Left ventricle myocardium superior (tissue), 1 donor: ENCODE results near the gene DAAM2. TPM values are rescaled to one million over a fixed set of nuclear protein-coding genes. Genes with fewer than 3 reads are reported as not detected.

Experiments used
- ATAC-seq: fragments of 200-7000 bp; cut with Tn5 transposase; one replicate; pipeline ENCODE4 v1.9.1; 2020; ENCODE audit warnings: mild to moderate bottlenecking, moderate library complexity
- DNase-seq: peaks from one replicate; pipeline ENCODE4 v3.0.0-alpha.2; 2020
- intact Hi-C: fragments of 100-400 bp; cut with micrococcal nuclease; formaldehyde crosslinking; loops from one replicate; pipeline ENCODE4 v1.11.0; 2022
- total RNA-seq: library from RNA; stranded (reverse); fragmentation: NEBNext Ultra II Directional; extraction: Animal tissue kit (Norgen Biotek cat#: 25700); gene quantifications from one replicate; pipeline ENCODE4 v1.2.1, GENCODE V29; 2021
- donor health status: DM: no; HTN: yes; CAD: no; lungs with severe emphysema.

DAAM2 gene
- total RNA-seq, 1 donor from 2014 or later = 16.1 TPM

- DNase-seq = no peak
- intact Hi-C loops = no loop called here
- no peak for ATAC-seq
Measured at GRCh38 chr6:39935241-39935640, 143.1 kb downstream of the DAAM2 start.

- intact Hi-C loops = no loop called here
- ATAC-seq (no peak), DNase-seq (no peak)
Measured at GRCh38 chr6:39936857-39937256, 144.7 kb downstream of the DAAM2 start.

DNA sequence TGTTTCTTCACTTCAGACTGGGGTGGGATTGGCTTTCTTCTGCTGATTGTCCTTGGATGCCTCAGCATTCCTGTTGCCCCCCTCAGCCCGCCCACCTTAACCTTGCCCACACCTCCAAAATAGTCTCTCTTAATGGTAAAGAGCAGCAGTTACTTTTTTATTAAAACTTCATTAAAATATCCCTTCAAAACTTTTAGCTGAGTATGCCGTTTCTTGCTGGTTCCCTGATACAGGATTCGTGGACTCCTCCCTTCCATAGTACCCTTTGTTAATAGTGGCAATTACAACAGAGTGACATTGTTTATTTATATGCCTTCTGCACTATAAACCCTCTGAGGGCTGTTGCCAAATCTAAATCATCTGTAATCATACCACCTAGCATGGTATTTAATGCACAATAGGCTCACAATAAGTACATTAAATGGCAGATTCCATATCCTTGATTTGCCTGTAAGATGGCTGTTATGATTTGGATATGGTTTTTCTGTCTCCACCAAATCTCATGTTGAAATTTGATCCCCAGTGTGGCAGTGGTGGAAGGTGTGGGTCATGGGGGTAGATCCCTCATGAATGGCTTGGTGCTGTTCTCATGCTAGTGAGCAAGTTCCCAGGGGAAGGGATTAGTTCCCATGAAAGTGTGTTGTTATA lies 145.6 kb downstream of the DAAM2 start:
- DNase-seq = no peak
- no peak for ATAC-seq
- intact Hi-C loops = no loop called here

- ATAC-seq = peak; percentile 20
- intact Hi-C loops = no loop called here
- DNase-seq = no peak
Measured at GRCh38 chr6:39938773-39939654, 146.8 kb downstream of the DAAM2 start.

DNA sequence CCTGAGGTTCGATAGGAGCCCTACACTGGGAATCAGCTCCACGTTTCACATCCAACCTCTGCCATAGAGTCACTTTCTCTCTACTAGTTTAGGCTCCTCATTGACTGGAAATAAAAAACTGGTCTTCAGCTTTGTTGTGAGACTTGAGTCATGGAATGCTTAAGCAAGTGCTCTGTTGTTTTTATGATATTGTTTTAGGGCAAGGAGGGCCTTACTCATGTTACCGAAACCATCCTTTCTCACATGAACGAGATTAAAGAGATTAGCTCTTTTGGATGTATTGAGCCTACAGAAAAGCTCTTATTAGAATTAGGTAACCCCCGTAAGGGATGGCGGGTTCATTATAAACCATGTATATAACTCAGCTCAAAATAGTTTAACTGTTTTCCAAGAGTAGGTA lies 149.0 kb downstream of the DAAM2 start:
- intact Hi-C loops = no loop called here
- ATAC-seq (no peak), DNase-seq (no peak)

- intact Hi-C loops = no loop called here
- DNase-seq (no peak), ATAC-seq (no peak)
Measured at GRCh38 chr6:39941820-39942219, 149.6 kb downstream of the DAAM2 start.

- intact Hi-C loops = no loop called here
- DNase-seq (no peak), ATAC-seq (peak; percentile 61)
Measured at GRCh38 chr6:39942903-39943580, 150.9 kb downstream of the DAAM2 start.

DNA sequence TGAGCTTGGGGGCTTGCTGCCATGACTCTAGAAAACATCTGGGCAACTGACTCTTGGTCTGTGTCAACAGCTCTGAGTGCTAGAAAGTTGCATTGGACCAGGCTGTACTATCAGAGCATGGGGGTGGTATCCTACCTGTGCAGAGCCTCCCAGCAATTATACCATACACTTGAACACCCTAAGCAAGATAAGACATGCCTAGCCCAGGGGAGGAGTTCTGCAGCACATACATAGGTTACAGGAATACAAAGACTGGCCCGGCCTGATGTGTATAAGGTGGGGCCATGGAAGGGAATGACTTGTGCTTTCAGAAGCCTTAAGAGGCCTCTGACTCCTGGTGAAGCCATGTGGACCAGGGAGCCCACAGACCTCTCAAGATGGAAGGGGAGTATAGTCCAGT lies 153.4 kb downstream of the DAAM2 start:
- ATAC-seq (peak; percentile 48), DNase-seq (no peak)
- intact Hi-C loops = no loop called here

GRCh38 chr6:39947611-39948068 lies 155.5 kb downstream of the DAAM2 start:
- ATAC-seq (no peak), DNase-seq (no peak)
- intact Hi-C loops = no loop called here

GRCh38 chr6:39948199-39948791 lies 156.1 kb downstream of the DAAM2 start:
- DNase-seq (no peak), ATAC-seq (no peak)
- intact Hi-C loops = no loop called here

GRCh38 chr6:39950125-39950720 lies 158.0 kb downstream of the DAAM2 start:
- ATAC-seq = no peak
- intact Hi-C loops = no loop called here
- no peak for DNase-seq

DNA sequence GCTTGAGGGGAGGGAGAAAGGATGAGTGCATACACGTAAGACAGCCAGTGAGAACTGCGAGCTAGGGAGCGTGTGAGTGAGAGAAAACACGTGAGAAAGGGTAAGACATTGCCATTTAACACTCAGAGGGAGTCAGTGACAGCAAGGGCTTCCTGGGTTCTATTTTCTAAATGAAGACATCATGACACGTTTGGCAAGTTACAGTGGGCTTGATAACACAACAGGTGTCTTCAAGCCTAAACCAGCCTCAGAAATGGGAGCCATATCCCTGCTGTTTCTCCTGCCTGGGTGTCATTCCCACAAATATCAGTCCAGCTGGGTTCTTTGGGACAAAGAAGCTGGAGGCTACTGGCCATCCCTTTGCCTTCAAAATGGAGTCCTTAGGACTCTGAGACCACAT lies 159.0 kb downstream of the DAAM2 start:
- ATAC-seq = no peak
- no peak for DNase-seq
- intact Hi-C loops = no loop called here

DNA sequence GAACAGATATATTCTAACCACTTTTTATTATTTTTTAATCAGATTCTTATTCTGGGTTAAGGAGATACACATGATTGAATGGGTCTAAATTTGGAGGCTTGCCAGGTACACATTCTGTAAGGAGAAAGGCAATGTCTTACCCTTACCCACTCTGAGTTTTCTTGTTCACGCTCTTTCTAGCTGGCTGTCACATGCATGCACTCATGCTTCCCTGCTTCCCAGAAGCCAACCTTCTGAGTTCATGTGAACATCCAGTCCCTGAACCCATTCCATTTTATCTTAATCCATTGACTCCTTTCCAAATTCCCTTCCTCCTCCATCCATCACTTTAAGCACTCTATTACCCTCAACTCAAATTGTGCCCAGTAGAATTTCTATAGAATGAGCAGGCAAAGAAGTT lies 159.5 kb downstream of the DAAM2 start:
- intact Hi-C loops = no loop called here
- ATAC-seq (peak; percentile 73), DNase-seq (no peak)

GRCh38 chr6:39952167-39952566 lies 160.0 kb downstream of the DAAM2 start:
- DNase-seq (no peak), ATAC-seq (peak; percentile 71)
- intact Hi-C loops = no loop called here

DNA sequence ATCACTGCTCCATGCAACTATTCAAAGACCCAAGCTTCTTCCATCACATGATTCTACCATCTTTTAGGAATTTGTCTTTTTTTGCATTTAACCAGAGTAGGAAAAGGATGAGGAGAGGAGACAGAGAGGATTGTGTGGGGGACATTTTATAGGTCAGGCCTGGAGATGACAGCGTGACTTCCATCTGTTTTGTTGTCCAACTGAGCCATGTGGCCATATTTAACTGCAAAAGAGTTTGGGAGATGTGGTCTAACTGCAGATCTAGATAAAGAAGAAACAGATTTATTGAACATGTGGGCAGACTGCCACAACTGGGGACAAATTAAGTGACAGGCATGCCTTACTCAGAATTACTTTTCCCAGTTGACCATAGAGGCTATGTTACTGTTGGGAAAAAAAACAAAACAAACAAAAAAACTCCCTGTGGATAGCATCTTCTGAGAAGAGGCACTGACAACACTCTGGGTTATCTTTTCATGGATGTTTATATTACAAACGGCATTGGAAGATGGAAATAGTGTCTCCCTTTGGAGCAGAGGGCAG lies 161.0 kb downstream of the DAAM2 start:
- intact Hi-C loops = no loop called here
- DNase-seq = no peak
- peak; percentile 48 for ATAC-seq
